GM12865 (cell line): ENCODE data around the gene CGNL1.
A peak's percentile ranks its signal among the peaks of the same experiment; 100 is the strongest.

ENCODE experiments used
- DNase-seq: peaks from one replicate; pipeline ENCODE4 v3.0.0; 2010; ENCODE audit warnings: low read depth
- H3K4me3 ChIP-seq: 2 replicates; pipeline ENCODE4 v1.5.1; 2011; ENCODE audit warnings: mild to moderate bottlenecking, low read depth, low read length, control low read depth
- TF ChIP-seq, protein P1 (sequence below): IDR thresholded peaks from 2 replicates; pipeline ENCODE4 v1.5.1; 2011; ENCODE audit warnings: low read length, control low read depth, low read depth, inconsistent platforms; ENCODE audit not compliant: insufficient read depth; ENCODE audit errors: missing control alignments

CGNL1 gene

DNA sequence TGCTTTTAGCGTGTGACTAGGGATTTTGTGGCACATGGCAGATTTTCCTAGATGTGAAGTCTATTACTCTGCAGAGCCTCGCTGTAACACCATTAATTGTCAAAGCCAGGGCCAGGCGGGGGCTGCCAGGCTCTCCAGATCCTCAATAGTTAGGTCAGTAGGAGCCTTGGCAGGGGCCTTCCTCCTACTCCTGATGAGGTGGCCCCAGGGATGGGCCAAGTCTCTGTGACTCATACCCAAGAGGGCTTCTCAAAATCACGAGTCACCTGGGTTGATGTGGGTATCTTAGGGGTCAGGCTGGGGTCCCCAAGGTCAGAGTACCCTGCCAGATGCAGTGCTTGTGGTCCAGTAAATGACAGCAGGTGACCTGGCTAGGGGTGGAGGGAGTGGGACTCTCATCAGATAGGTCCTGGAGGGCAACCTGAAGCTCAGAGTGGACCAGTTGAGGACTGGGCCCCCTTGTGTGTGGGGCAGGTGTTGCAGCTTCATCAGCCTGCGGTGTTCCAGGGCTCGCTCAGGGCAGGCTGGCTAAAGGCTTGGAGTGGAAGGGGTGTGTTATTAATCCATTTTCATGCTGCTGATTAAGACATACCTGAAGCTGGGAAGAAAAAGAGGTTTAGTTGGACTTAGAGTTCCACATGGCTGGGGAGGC is 126.9 kb downstream of the CGNL1 start:
- TF ChIP-seq, protein P1, sequence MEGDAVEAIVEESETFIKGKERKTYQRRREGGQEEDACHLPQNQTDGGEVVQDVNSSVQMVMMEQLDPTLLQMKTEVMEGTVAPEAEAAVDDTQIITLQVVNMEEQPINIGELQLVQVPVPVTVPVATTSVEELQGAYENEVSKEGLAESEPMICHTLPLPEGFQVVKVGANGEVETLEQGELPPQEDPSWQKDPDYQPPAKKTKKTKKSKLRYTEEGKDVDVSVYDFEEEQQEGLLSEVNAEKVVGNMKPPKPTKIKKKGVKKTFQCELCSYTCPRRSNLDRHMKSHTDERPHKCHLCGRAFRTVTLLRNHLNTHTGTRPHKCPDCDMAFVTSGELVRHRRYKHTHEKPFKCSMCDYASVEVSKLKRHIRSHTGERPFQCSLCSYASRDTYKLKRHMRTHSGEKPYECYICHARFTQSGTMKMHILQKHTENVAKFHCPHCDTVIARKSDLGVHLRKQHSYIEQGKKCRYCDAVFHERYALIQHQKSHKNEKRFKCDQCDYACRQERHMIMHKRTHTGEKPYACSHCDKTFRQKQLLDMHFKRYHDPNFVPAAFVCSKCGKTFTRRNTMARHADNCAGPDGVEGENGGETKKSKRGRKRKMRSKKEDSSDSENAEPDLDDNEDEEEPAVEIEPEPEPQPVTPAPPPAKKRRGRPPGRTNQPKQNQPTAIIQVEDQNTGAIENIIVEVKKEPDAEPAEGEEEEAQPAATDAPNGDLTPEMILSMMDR = peak; percentile 31
- DNase-seq = peak; percentile 6
- H3K4me3 ChIP-seq = no peak overlapping the region

DNA sequence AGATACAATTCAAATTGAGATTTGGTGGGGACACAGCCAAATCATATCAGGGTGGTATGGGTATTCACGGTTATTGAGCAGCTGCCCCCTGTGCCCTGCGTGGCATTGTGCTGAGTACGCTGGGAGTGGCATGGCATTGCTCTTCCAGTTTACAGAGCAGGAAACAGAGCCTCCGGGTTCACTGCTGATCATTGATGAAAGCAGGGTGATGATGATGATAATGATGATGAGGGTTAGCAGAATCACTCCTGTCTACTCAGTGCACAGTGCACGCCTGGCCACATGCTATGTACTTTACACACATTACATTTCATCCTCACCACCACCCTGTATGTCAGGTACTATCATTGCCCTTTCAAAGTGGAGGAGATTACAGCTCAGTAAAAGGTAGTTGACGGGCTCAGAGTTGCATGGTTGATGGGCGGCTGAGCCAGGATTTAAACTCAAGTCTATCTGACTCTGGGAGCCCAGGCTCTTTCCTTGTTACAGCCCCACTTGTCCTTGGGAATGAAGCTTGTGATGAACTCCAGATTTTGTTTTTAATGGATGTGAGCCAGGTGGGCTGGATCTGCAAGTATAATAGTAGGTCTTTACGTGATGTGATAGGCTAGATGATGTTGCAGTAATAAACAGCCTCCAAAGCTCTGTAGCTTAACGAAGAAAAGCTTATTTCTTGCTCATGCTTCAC is 127.8 kb downstream of the CGNL1 start:
- no peak for DNase-seq
- H3K4me3 ChIP-seq = no peak overlapping the region

DNA sequence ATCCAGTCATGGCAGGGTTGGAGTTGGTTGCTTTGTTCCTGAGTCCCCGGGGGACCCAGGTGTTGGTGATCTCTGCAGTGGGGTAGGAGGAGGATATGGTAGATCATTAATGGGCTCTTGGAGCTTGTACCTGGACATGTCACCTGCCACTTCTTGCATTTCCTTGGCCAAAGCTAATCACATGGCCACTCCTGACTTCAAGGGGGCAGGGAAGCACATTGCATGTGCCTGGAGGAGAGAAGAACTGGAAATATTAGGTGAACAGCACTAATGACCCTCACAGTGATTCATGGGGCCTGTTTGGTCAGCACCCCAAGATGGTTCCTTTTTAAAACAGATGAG is 128.3 kb downstream of the CGNL1 start:
- no peak for DNase-seq
- TF ChIP-seq, protein P1 = no peak
- no peak overlapping the region for H3K4me3 ChIP-seq

More for the DNA sequence above, 127.8 kb downstream of the CGNL1 start:
- TF ChIP-seq, protein P1 = no peak

DNA sequence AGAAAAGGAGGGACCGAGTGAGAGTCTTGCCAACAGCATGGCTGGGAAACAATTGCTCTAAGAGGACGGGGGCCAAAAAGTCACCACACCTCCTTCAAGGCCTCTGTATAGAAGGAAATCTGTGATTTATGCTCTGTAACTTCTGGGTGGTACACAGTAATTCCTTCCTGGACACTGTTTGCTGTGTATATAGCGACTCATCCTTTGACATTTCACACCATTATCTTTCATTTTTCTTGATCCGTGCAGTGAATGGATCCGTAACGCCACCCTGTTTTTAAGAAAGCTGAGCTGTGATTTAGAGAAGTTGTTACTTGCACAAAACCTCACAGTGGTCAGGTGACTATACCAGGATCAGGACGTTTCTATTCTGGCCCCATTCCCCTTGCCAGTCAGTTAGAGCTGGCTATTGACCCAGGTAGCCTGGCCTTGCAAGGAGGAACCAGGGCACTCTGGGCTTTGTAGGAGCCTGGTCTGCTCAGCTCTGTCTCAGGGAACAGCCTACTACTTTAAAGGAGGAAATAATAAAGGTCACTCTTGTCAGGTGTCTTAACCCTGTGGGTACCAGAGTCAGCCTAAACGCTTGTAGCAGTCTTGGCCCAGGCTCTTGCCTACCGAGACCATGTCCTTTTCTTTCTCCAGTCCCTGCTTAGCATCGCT is 128.9 kb downstream of the CGNL1 start:
- H3K4me3 ChIP-seq = no peak overlapping the region
- TF ChIP-seq, protein P1 = no peak
- DNase-seq = no peak

DNA sequence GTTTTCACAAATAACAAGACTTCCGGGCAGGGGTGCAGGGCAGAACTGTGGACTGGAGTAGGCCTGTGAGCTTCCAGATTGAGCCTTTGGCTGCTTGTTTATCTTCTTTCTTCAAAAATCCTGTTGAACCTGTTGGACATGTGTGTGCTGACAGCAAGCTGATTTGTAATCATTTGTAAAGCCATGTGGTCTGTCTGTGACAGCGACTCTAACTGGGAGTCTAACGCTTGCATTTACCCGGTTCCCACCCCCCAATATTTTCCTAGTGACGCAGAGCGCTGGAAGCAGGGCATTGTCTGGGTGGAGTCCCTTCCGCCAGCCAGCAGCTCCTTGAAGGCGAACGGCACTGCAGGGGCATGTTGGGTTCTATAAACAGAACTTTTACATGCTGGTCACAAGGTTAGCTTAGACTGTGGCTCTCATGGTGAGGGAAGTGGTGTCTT is 129.7 kb downstream of the CGNL1 start:
- no peak for DNase-seq

DNA sequence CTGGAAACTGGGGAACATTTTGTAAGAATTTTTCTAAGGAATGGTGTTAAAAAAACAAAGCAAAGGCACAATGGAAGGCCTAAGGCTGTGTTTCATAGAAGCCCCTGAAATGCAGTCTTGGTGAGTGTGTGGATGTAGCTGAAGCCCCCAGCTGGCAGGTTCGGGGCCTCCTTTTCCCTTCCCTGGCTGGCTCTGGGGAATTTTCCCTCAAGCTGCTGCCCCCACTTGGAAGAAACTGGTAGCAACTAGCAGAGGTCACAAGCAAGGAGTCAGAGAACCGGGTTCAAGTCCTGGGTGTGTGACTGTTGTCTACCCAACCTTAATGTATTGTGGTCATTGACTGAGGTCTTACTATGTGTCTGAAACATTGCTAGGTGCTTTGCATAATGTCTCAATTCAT is 130.1 kb downstream of the CGNL1 start:
- H3K4me3 ChIP-seq = no peak overlapping the region
- TF ChIP-seq, protein P1 = no peak
- DNase-seq = no peak

More for the DNA sequence above, 129.7 kb downstream of the CGNL1 start:
- H3K4me3 ChIP-seq = no peak overlapping the region
- TF ChIP-seq, protein P1 = no peak

DNA sequence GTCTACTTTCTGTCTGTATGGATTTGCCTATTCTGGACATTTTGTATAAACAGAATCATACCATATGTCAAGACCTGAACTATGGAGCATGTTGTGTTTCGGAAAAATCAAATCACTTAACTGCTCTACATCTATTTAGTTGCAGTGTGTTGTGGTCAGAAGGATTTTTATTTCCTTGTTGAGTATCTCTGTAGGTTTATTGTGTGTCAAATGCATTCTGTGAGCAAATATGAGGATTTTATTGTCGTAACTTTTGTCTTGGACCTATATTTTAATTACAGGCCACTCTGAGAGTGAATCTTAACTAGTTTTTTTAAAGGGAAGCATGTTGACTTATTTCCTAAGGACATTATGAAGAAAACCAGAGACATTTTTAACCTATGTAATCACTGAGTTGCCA is 130.8 kb downstream of the CGNL1 start:
- no peak for DNase-seq
- TF ChIP-seq, protein P1 = no peak
- no peak overlapping the region for H3K4me3 ChIP-seq
